HG03097 (cell line): ENCODE results near the gene PNPLA7.
A peak's percentile ranks its signal among the peaks of the same experiment; 100 is the strongest.
"Not testable (repeated sequence)": the region's sequence is repeated elsewhere in the genome, so short reads cannot be mapped to it uniquely, and the experiment has no call there.

Source experiments
- ATAC-seq: cut with Tn5 transposase; IDR thresholded peaks from one replicate; pipeline ENCODE4 v1.9.1; 2021; ENCODE audit not compliant: unreplicated experiment, low FRiP score

The PNPLA7 gene

DNA sequence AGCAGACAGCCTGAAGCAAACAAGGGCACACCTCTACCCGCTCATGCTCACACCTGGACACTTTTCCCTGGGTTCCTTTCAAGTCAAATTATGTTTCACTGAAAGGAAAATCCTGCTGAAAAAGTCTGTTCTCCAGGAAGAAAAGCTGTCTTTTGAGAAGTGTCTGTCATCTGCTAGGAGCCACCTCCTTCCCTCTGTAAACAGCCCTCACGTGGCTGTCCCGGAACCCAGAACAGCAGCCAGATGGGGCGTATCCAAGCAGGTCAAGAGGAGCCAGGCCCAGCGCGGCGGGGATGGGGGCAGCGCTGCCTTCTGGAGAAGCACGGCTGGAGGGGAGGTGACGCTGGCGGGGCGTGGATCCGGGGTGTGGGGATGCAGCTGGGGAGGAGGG lies at the start of gene PNPLA7:
Gene PNPLA7, minus strand, starts transcription at position 172 of the 391 bp plus-strand sequence. CDS start 205 bp downstream, outside the sequence.
- ATAC-seq, result no peak

DNA sequence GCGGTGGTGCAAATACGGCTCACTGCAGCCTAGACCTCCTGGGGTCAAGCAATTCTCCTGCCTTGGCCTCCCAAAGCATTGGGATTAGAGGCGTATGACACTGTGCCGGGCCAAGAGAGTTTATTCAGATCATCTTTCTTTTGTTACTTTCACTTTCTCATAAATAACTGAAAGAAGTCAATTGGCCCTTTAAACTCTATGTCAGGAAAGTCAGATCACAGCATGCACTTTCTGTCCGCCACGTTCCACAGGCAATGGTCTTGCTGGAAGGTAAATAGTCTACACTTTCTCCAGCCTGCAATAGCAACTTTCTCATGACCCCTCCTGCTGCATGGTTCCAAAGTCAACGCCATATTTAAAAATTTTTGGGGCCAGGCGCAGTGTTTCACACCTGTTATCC lies 48.7 kb upstream of the PNPLA7 start:
- ATAC-seq, result no peak

DNA sequence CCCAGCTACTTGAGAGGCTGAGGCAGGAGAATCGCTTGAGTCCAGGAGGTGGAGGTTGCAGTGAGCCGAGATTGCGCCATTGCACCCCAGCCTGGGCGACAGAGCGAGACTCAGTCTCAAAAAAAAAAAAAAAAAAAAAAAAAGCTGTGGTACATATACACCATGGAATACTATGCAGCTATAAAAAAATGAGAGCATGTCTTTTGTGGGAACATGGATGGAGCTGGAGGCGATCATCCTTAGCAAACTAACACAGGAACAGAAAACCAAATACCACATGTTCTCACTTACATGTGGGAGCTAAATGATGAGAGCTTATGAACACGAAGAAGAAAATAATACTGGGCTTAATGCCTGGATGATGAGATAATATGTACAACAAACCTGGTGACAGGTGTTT lies 46.4 kb upstream of the PNPLA7 start:
- ATAC-seq, result not testable (repeated sequence)

DNA sequence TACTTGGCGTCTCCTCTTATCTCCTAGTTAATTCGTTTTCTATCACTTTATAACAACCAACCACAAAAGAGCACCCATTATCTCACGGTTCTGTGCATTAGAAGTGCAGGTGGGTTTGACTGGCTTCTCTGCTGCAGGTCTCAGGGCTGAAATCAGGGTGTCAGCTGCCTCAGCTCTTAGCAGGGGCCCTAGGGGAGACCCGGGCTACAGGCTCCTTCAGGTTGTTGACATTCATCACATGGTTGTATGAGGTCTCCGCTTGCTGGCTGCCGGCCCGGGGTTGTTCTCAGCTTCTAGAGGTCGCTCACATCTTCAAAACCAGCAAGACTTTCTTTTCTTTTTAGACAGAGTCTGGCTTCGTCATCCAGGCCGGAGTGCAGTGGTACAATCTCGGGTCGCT lies 43.0 kb upstream of the PNPLA7 start:
- ATAC-seq, result no peak

DNA sequence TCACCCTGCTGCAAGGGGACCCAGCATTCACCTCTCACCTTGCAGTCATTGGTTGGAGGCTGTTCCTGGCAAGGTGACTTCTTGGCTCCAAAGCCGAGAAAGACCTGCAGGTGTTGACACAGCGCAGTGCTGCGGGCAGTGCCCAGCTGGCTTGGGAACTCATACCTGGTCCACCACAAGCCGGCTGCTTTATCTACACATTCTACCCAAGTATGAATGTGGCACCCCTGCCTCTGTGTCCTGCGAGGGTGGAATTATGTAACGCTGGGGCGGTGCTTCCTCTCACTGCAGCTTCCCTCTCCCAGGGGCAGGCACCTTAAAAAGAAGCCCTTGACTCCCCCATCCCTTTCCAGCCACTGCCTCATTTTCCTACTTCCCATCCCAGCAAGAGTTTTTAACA lies 42.6 kb upstream of the PNPLA7 start:
- no peak for ATAC-seq

DNA sequence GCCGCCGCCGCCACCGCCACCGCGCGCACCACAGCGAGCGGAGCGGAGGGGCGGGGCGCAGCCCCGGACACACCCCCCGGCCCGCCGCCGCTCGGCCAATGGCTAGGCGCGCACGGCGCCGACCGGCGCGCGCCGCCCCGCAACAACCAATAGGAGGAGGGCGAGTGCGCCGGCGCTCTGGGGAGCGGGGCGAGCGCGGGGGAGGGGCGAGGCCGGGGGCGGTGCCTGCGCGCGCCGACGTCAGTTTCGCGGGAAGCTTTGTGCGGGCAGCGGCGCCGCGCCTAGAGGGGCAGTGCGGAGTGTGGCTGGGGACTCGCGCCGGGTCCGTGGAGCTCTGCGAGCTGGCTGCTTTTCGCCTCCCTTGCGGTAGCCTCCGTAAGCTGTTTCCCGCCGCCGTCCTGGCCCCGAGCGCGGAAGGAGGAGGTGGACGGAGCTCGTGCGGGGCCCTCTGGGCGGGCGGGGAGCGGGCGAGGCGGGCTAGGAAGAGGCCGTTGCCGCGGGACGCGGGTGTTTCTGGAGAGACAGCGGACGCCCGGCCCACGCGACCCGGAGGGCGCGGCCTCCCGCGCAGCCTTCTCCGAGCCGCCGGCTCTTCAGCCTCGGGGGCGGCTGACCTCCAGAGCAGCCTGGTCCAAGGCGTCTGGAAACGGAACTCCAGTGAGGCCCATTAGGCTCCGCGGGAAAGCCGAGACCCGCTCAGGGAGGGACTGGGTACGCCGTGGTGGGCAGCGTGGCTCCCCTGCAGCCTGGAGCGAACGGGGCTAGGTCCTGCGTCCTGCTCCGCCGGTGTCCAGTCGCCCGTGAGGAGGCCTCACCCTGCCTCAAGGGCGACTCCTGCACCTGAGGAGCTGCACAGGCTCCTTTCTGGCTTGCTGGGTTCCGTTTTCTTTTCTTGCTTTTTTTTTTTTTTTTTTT lies 40.5 kb upstream of the PNPLA7 start, which contains the start of gene ZMYND19:
Gene ZMYND19, minus strand, starts transcription at position 44 of the 915 bp plus-strand sequence. CDS start 249 bp downstream, outside the sequence.
- peak; percentile 81 for ATAC-seq

DNA sequence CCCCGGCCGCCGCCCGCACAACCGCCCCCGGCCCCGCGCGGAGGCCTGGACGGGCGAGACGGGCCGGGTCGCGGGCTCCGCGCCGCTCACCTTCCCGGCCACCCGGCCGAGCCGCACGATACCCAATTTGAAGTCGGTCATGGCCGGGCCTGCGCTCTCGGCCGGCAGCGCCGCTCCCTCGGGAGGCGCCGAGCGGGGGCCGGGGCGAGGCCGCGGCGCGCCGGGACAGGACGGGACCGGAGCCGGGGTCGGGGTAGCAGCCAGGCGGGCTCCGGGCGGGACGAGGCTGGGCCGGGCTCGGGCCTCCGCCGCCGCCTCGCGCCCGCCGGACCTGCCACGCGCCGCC lies 39.9 kb upstream of the PNPLA7 start:
- ATAC-seq, result no peak

DNA sequence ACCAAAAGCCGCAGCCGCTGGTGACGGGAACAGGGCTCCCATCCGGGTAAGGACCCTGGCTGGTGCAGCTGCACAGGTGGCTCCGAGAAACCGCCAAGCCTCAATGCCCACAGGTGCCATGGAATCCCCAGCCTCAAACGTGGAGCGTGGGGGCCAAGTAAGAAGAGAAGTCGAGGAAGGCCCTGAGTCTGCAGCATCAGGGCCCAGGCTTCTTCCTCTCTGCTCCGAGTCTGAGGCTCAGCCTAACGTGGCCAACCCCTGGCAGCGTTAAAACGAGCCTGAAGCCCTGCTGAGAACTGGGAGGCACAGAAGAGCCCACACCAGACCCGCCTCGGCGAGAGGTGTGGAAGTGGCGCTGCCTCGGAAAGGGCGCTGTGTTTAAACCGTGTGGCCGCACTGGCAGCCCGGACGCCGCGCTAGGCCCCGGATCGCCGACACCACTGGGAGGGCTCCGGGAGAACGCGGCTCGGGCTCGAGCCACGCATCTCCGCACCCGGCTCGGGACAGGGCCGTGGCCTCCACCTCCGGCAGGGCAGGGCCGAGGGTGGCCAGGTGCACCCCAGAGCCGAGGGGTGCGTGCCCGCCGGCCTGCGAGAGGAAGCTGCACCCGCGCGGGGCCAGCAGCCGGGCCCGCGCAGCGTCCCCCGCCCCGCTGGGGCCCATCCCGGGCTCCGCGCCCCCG lies 39.4 kb upstream of the PNPLA7 start:
- ATAC-seq, result peak; percentile 16

DNA sequence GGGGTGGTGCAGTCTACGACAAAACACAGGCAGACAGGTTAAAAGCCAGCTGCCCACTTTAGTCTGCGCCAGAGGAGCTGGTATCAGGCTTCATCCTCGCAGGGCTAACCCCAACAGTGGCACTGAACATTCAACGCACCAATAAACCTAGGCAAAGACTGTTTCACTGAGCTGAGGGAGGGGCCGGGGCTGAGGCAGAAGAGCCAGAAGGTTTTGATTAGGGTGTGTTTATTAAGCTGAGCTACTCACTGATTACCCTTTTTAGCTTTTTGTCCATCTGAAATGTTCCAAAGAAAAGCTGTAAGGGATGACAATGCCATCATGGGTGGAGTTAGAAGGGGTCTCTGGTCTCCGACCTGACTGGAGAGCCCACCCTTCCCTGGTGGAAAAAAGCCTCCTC lies 38.7 kb upstream of the PNPLA7 start:
- no peak for ATAC-seq

DNA sequence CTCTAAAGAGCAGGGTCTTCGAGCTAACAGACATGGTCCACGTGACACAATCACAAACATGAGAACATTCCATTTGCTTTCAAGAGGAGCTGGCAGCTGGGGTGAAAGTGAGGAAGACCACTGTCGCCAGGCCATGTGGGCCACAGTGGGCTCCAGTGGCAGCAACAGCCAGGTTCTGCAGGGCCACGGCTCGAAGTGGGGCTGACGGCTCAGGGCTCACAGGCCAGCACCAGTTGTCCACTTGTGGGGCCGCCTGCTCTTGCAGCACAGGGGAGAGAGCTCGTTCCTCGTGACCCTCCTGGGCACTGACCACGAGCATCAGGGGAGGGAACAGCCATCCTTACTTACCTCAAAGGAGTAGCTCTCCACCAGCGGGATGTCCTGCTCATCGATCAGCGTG lies 38.1 kb upstream of the PNPLA7 start:
- no peak for ATAC-seq

DNA sequence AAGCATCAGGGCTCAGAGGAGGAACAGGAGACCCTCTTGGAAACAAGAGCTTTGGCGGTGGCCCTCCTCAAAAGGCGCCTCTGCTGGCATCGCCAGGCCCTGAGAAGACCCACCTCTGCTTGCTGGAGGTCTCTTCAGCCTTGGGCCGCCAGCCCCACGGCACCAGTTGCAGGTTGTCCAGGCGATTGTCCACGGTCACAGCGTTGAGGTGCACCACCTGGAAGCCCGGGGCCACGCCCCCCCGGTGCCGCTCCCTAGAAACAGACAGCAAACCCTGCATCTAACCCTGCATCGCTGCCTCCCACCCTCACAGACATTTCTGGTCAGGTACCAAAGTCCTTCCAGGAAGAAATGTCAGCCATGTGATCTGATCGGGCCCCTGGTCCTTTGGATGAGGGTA lies 36.7 kb upstream of the PNPLA7 start:
- no peak for ATAC-seq

DNA sequence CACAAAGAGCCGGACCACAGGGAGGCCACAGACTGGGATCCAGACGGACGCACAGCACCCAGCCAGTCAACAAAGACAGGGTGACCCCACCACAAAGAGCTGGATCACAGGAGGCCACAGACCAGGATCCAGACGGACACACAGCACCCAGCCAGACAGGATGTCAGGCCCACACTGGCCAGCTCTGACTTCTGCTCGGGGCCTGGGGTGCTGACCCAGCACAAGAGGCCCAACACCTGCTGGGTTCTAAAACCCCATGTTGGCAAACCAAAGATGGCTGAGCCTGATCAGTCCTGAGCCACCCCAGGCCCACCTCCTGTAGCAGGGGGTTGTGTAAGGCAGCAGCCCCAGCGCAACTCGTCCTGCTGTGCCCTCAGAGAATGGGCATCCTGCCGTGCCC lies 33.8 kb upstream of the PNPLA7 start:
- no peak for ATAC-seq

DNA sequence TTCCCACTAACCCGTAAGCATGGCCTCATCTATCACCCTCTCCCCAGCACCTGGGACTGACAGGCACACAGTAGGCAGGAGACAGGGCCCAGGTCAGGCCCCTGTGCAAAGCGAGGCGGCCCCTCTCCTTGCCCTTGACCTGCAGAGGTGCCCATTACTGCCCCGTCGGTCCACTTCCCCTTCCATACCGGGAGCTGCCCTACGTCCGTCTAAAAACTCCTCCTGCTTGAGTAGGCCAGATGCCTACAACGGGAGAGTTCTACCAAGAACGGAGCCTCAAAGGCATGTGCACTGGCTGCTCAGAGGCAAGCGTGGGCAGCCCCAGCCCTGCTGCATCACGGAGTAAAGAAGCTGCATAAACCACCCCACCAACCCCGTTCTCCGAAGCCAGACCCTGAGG lies 33.1 kb upstream of the PNPLA7 start:
- ATAC-seq, result no peak

DNA sequence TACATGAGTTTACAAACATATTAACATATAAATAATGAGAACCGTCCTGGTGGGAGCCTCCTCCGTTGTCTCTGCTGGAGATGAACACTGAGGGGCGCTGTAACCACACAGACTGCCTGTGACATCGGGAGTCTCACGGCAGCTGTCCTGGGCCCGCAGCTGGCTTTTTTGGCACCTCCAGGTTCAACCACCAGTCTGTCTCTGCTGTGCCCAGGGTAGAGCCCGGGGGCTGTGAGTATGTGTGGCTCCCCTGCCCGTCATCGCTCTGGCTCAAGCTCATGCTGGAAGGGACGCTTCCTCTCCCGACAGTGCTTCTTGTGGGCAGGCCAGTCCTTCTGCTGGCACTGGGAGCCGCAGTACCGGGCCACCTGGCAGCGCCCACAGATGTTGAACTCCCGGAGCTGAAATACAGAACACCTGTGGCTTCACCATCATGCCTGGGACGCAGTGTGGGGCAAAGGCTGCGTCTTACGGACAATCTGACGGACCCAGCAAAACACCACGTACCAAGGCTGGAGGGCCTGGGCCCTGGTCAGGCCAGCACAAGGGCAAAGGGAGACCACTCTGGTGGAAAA lies 32.2 kb upstream of the PNPLA7 start:
- no peak for ATAC-seq

DNA sequence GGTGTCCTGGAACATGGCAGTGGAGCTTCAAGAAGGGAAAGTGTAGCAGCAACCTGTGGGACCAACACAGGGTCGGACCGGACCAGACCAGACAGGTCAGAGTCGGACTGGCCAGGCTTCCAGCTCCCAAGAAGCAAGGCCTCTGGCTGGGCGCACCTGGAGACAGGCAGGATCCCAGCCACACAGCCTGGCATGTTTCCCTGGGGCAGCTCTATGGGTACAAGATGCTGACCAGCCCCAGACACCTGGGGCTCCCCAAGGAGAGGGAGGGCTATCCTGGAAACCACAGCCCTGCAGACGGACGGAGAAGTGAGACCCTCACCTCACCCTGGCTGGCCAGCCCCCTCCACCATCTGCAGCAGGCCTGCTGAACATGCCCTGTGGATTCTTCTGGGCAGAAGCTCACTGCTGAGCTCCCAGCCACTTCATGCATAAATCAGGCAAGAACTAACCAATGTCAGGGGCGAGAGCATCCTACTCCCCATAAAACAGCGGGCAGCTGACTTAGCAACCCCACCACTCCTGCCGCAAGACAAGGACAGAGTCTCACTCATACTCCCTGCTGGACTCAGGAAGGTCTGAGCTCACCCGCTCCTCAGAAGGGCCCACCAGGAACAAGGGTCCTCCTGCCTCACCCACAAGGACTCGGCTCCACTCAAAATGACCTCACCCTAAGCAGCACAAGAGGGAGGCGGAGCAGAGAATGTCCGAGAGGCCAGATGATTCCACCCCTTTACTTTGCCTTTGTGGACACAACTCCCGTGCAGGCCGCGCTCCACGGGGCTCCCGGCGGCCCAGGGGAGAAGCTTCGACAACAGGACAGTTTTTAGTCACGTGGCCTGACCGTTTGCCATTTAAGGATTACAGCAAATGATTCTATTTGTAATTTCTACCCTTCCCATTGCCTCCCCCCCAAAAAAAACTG lies 31.4 kb upstream of the PNPLA7 start:
- no peak for ATAC-seq

DNA sequence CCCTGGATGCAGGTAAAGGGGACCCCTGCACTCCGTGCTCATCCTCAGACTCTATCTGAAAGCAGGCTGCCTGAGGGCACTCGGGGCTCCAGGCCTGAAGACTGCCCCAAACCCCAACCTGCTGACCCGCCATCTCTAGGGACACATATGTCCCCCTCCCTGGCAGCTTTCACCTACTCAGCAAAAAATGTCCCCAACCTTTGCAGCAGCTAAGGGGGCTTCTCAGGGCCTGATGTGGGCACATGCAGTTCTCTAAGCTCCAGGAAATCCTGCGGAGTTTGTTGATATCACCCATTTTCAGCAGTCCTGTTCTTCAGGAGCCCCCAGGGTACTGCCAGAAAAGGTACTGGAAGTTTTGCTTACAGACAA lies 30.7 kb upstream of the PNPLA7 start:
- ATAC-seq, result no peak

DNA sequence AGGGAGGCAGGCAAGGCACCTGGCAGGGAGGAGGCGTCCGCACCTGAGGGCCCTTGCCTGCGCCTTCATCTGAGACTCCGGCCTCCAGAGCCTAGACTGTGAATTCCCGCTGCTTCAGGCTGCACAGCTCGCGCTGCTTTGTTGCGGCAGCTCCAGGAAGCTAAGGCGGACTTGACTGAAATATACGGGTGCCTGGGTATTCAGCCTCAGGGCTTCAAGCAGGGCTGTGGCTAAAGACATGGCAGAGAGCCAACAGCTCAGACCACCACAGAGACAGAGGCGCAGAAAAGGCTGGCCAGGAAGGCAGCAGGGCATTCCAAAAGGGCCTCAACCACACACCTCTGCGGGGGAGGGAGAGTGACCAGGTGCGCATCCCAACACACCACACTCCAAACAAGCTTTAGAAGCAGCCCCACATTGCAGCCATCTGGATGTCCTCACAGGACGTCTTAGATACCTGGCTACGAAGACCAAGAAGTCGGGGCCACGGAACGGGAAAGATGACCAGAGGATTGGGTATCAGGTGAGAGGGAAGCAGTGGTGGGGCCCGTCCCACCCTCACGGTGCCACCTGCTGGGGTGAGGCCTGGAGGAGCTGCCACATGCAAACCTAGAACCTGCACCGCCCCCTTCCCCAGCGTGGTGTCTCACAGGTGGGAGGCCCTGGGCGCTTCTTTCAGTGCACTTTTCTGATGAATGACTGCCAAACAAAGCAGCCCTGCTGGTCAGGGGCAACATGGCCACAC lies 30.2 kb upstream of the PNPLA7 start:
- no peak for ATAC-seq

DNA sequence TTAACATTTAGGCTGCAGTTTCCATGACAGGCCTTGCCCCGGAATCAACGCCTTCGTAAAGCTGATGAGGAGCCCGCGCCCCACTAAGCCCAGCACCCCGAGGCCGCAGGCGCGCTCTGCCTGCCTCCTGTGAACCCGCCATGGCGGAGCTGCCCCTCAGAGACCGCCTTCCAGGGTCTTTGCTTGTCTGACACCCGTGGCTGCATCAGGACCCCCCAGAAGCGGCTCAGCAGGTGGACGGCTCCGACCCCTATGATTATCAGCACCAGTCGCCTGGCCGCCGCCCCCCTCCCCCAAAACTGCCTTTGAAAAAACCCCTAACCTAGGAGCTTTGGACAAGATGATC lies 29.0 kb upstream of the PNPLA7 start:
- no peak for ATAC-seq

DNA sequence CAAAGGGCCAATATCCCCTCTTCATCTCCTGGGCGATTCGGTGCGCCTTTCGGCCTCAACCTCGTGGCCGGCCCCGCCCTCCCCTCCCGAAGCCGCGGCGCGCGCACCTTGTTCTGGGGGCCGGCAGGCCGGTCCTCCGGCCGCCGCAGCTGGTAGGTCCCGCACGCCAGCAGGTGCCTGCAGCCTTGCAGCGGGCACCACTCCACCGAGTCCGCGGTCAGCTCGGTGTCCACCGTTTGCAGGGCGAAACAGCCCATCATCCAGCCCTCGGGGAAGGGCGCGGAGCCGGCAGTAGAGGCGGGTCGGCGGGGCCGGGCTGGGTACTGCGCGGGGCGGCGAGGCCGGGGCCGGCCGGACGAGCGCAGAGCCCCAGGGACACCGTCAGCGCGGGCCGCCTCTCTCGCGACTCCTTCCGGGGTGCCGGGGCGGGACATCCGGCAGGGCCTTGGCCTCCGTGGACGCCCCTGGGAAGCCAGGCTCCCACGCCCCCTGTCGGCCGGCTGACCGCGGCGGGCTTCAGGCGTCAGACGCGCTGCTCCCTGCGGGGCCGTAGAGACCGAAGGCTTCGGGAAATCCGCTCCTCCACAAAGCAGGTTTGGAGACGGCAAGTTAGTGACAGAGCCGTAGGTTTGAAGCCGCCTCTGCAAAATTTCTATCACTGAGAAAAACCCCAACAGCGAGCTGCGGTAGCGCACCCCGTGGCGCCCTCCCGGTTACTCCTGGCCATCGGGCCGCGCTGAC lies 28.5 kb upstream of the PNPLA7 start, which contains the start of gene DPH7:
Gene DPH7, minus strand, starts transcription at position 408 of the 741 bp plus-strand sequence. Its CDS starts 148 bp downstream, at position 260.
- peak; percentile 82 for ATAC-seq
